GM18511 (cell line): Measurements from ENCODE around the gene RPN1.
"Not testable (repeated sequence)": the region's sequence is repeated elsewhere in the genome, so short reads cannot be mapped to it uniquely, and the experiment has no call there.

Experiments
- ATAC-seq: cut with Tn5 transposase; IDR thresholded peaks from one replicate; pipeline ENCODE4 v1.9.1; 2021; ENCODE audit warnings: mild to moderate bottlenecking, moderate library complexity; ENCODE audit not compliant: unreplicated experiment

RPN1 gene

GRCh38 chr3:128650096-128651050 lies at the start of gene RPN1:
Gene RPN1 (minus strand): TSS chr3:128650818. CDS start chr3:128650800, 18 bp downstream.
- peak; percentile 94 for ATAC-seq

GRCh38 chr3:128698211-128699047 lies 47.8 kb upstream of the RPN1 start:
- no peak for ATAC-seq

- ATAC-seq: no peak
These were observed 46.7 kb upstream of the RPN1 start for GRCh38 chr3:128697341-128697740.

- no peak for ATAC-seq
These were observed 43.1 kb upstream of the RPN1 start for GRCh38 chr3:128693696-128694095.

GRCh38 chr3:128689060-128689459 lies 38.4 kb upstream of the RPN1 start:
- ATAC-seq: no peak

- no peak for ATAC-seq
These were observed 35.8 kb upstream of the RPN1 start for GRCh38 chr3:128686465-128686864.

- no peak for ATAC-seq
These were observed 34.5 kb upstream of the RPN1 start for GRCh38 chr3:128684986-128685726.

GRCh38 chr3:128683957-128684356 lies 33.3 kb upstream of the RPN1 start:
- ATAC-seq: no peak

- no peak for ATAC-seq
These were observed 30.8 kb upstream of the RPN1 start for GRCh38 chr3:128681369-128681829.

- peak; percentile 94 for ATAC-seq
These were observed 30.2 kb upstream of the RPN1 start for GRCh38 chr3:128680603-128681368.

- no peak for ATAC-seq
These were observed 28.7 kb upstream of the RPN1 start for GRCh38 chr3:128679338-128679737.

GRCh38 chr3:128675802-128676201 lies 25.2 kb upstream of the RPN1 start:
- ATAC-seq: not testable (repeated sequence)

- no peak for ATAC-seq
These were observed 23.7 kb upstream of the RPN1 start for GRCh38 chr3:128674161-128674784.

GRCh38 chr3:128667641-128668040 lies 17.0 kb upstream of the RPN1 start:
- ATAC-seq: no peak

GRCh38 chr3:128665362-128666021 lies 14.9 kb upstream of the RPN1 start:
- ATAC-seq: no peak

GRCh38 chr3:128663151-128663550 lies 12.5 kb upstream of the RPN1 start:
- ATAC-seq: no peak

- ATAC-seq: no peak
These were observed 4.9 kb upstream of the RPN1 start for GRCh38 chr3:128655531-128655930.

GRCh38 chr3:128653993-128654805 lies 3.6 kb upstream of the RPN1 start:
- ATAC-seq: not testable (repeated sequence)
